Large intestine (tissue), 12 donors: ENCODE results near the gene ZPBP. TPM values are rescaled to one million over a fixed set of nuclear protein-coding genes. Genes with fewer than 3 reads are reported as not detected.

ENCODE experiments used
- DNase-seq, 2 donors: peaks; one replicate each; pipeline versions ENCODE4 v3.0.0 to v3.0.0-alpha.2; 2013
- H3K27ac ChIP-seq: one replicate; pipeline ENCODE4 v1.5.1; 2013; ENCODE audit warnings: low read length
- H3K27me3 ChIP-seq: 2 replicates; pipeline ENCODE4 v1.6.1; 2013; ENCODE audit warnings: low read length; ENCODE audit not compliant: control insufficient read depth, insufficient read depth
- H3K36me3 ChIP-seq: 2 replicates; pipeline ENCODE4 v1.6.1; 2013; ENCODE audit warnings: low read length; ENCODE audit not compliant: control insufficient read depth, insufficient read depth
- H3K4me1 ChIP-seq: one replicate; pipeline ENCODE4 v1.6.1; 2013; ENCODE audit warnings: low read length; ENCODE audit not compliant: control insufficient read depth, insufficient read depth
- H3K4me3 ChIP-seq: one replicate; pipeline ENCODE4 v1.5.1; 2013; ENCODE audit warnings: low read length
- H3K9me3 ChIP-seq: one replicate; pipeline ENCODE4 v1.6.1; 2013; ENCODE audit warnings: mild to moderate bottlenecking, low read depth, low read length, moderate library complexity; ENCODE audit not compliant: control insufficient read depth
- WGBS: methylation state at CpG from one replicate; pipeline ENCODE4 v1.1.5; 2013; ENCODE audit warnings: low lambda C conversion rate; ENCODE audit not compliant: insufficient coverage; 5-methylcytosine and 5-hydroxymethylcytosine counted together
- long read RNA-seq, 11 donors: transcript quantifications; one replicate each; lab custom pipeline, GENCODE V29; 2026
- polyA plus RNA-seq: library from polyadenylated mRNA; unstranded; fragments of 120-200 nt; gene quantifications from one replicate; pipeline ENCODE4 v1.2.1, GENCODE V29; 2013

The ZPBP gene, protein sequence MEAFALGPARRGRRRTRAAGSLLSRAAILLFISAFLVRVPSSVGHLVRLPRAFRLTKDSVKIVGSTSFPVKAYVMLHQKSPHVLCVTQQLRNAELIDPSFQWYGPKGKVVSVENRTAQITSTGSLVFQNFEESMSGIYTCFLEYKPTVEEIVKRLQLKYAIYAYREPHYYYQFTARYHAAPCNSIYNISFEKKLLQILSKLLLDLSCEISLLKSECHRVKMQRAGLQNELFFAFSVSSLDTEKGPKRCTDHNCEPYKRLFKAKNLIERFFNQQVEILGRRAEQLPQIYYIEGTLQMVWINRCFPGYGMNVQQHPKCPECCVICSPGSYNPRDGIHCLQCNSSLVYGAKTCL
- polyA plus RNA-seq, result 0.06 TPM
- long read RNA-seq, donor 1, result 0 reads
- long read RNA-seq, donor 2, partial matches to known transcripts, result 5 of 5 reads
- long read RNA-seq, donor 2, other reads (novel, unspliced or antisense), result 0 of 5 reads
- long read RNA-seq, donor 3, result 0 reads
- long read RNA-seq, donor 4, result 0 reads
- long read RNA-seq, donor 5, result 0 reads
- long read RNA-seq, donor 6, partial matches to known transcripts, result 5 of 5 reads
- long read RNA-seq, donor 6, other reads (novel, unspliced or antisense), result 0 of 5 reads
- long read RNA-seq, donor 7, result 0 reads
- long read RNA-seq, donor 8, result 0 reads
- long read RNA-seq, donor 9, result 0 reads
- long read RNA-seq, donor 10, result 0 reads
- long read RNA-seq, donor 11, partial matches to known transcripts, result 5 of 5 reads
- long read RNA-seq, donor 11, other reads (novel, unspliced or antisense), result 0 of 5 reads

DNA sequence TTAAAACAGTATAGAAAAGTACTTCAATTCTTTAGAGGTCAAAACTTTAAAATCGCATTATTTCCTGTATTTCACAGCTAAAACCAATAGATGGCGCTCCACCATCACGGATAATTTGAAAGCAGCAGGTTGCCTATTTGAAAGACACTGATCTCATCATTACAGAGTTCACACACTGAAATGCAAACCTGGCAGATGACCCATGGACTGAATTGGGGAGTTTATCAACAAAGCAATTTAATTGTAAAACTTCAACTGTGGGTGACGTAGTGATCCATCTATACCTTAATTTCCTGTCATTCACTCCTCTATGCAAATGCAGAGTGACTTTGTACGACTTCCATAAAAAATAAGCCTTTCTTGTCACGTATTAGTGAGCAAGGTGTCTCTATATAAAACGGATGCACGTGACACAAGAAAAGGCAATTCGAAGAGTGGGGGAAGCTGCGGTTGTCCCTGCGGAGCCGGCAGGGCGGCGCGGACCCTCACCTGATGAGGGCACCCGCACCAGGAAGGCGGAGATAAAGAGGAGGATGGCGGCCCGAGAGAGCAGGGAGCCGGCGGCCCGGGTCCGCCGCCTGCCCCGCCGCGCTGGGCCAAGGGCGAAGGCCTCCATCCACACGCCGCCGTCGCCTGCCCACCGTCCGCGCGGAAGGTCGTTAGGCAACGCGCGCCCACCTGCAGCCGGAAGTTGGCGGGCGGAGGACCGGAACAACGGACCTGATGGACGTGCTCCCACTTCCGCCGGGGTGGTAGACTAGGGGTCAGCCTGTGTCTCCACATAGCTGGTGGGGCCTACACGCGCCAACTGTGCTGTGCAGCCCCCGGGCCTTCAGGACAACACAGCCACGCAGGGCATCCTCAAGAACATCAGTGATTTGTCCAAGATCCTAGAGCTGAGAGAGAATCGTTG lies at the start of gene ZPBP:
TSS of gene ZPBP (minus strand) at position 668 of the 913 bp plus-strand sequence. CDS start at position 616, 52 bp downstream.
- no CpG with 5 or more reads among the region's 53 CpGs for WGBS
- no peaks in the 10 kb centered on the region for H3K36me3 ChIP-seq
- peak within 1 kb of the TSS; percentile 49 for H3K4me3 ChIP-seq
- DNase-seq, result peak; percentile 82 to 95
- no peaks in the 10 kb centered on the region for H3K4me1 ChIP-seq
- no peaks in the 10 kb centered on the region for H3K9me3 ChIP-seq
- peak within 1 kb of the TSS; percentile 82 for H3K27ac ChIP-seq
- peaks cover 2% of the 10 kb centered on the region for H3K27me3 ChIP-seq

- Histone ChIP-seq H3K27me3 (peaks cover 3% of the 10 kb centered on the region), H3K9me3 (no peaks in the 10 kb centered on the region), H3K4me3 (no peak overlapping the region), H3K4me1 (peaks cover 6% of the 10 kb centered on the region), H3K36me3 (no peaks in the 10 kb centered on the region), H3K27ac (no peak overlapping the region)
- WGBS, result 11% methylated on average over 3 of the region's 5 CpGs
- DNase-seq, result peak in 1 of 2 donors; percentile 29
Observed at GRCh38 chr7:50142425-50143017, 49.5 kb upstream of the ZPBP start.

DNA sequence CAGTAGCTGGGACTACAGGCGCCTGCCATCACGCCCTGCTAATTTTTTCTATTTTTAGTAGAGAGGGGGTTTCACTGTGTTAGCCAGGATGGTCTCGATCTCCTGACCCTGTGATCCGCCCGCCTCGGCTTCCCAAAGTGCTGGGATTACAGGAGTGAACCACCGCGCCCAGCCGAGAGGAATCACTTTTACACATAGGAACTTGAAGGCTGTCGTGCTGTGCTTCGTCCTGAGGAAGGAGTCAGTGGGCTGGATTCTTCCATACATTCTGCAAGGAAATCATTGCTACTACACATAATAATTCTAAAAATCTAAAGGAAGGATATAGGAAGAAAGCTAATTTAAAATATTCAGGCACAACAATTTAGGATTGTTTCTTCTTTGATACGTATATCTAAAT lies 48.8 kb upstream of the ZPBP start:
- Histone ChIP-seq H3K27ac (no peak overlapping the region), H3K27me3 (peaks cover 3% of the 10 kb centered on the region), H3K9me3 (no peaks in the 10 kb centered on the region), H3K4me3 (no peak overlapping the region), H3K36me3 (no peaks in the 10 kb centered on the region), H3K4me1 (peaks cover 6% of the 10 kb centered on the region)
- DNase-seq, result no peak
- 80% methylated on average over 1 of the region's 12 CpGs for WGBS

DNA sequence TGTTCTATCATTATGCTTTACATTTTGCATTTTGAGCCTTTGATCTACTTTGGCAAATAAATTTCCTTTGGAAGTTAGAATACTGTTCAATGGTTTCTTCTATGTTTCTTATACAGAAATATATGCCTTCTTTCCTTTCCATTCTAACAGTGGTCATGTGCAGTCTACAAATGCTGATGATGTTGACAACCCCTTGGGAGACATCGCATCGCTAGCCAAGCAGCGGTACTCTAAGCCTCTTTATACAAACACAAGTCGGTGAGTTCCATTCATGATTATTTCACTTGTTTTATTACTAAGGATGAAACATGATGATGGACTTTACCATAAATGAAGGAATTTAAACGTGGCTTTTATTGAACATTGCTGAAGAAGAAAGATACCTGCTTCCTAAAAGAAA lies 48.1 kb upstream of the ZPBP start:
- no peaks in the 10 kb centered on the region for H3K36me3 ChIP-seq
- no peak for DNase-seq
- H3K27me3 ChIP-seq, result peaks cover 3% of the 10 kb centered on the region
- WGBS, result no CpG with 5 or more reads among the region's 5 CpGs
- H3K4me1 ChIP-seq, result peaks cover 6% of the 10 kb centered on the region
- H3K27ac ChIP-seq, result no peak overlapping the region
- H3K4me3 ChIP-seq, result no peak overlapping the region
- H3K9me3 ChIP-seq, result no peaks in the 10 kb centered on the region

DNA sequence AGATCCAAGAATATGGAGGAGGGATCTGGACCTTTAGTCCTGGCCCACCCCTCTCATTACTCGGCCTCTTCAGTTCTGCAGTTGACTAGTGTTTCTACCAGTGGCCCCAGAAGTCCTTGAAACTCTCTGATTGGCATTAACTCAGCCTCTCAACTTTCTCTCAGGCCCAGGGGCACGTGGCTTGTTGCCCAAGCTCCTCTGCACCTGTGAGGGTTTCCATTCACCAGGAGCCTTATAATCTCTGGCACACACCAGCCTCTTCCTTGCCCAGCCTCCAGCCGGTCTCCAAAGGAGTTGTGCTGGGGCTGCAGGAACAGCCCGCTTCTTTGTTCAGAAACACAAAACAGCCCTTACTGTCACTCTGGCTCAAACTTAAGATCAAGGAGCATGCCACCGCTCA lies 47.6 kb upstream of the ZPBP start:
- H3K36me3 ChIP-seq, result no peaks in the 10 kb centered on the region
- H3K4me1 ChIP-seq, result peaks cover 2% of the 10 kb centered on the region
- no CpG with 5 or more reads among the region's 5 CpGs for WGBS
- peaks cover 3% of the 10 kb centered on the region for H3K27me3 ChIP-seq
- H3K27ac ChIP-seq, result no peak overlapping the region
- no peak for DNase-seq
- H3K9me3 ChIP-seq, result no peaks in the 10 kb centered on the region
- H3K4me3 ChIP-seq, result no peak overlapping the region

DNA sequence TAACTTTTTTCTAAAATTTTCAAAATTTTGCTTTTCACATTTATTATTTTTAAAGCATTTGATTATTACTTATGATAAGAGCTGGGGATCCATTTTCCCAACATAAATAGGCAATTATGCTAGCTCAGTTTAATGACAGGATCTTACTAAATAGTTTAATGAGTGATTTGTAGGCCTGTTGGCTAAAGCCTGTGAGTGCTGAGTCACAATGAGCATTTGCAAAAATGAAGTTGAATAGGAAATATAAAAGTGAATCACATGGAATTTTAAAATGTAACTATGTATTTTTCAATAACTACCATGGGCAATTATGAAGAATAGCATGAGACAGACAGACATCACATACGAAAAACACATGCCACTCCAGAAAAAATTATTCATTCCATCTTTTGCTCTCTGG lies 45.1 kb upstream of the ZPBP start:
- DNase-seq, result no peak
- 100% methylated on average over 1 of the region's 1 CpG for WGBS
- Histone ChIP-seq H3K36me3 (no peaks in the 10 kb centered on the region), H3K27me3 (peaks cover 3% of the 10 kb centered on the region), H3K9me3 (no peaks in the 10 kb centered on the region), H3K27ac (no peak overlapping the region), H3K4me1 (no peaks in the 10 kb centered on the region), H3K4me3 (no peak overlapping the region)

GRCh38 chr7:50125766-50126165 lies 32.7 kb upstream of the ZPBP start:
- H3K27me3 ChIP-seq, result no peaks in the 10 kb centered on the region
- no peaks in the 10 kb centered on the region for H3K36me3 ChIP-seq
- H3K9me3 ChIP-seq, result no peaks in the 10 kb centered on the region
- H3K4me1 ChIP-seq, result no peaks in the 10 kb centered on the region
- H3K4me3 ChIP-seq, result no peak overlapping the region
- WGBS, result 100% methylated on average over 1 of the region's 1 CpG
- DNase-seq, result no peak
- H3K27ac ChIP-seq, result no peak overlapping the region

GRCh38 chr7:50121286-50121685 lies 28.2 kb upstream of the ZPBP start:
- no peaks in the 10 kb centered on the region for H3K9me3 ChIP-seq
- WGBS, result 90% methylated on average over 1 of the region's 3 CpGs
- no peak for DNase-seq
- H3K27me3 ChIP-seq, result peaks cover 2% of the 10 kb centered on the region
- no peak overlapping the region for H3K4me3 ChIP-seq
- H3K27ac ChIP-seq, result no peak overlapping the region
- H3K4me1 ChIP-seq, result no peaks in the 10 kb centered on the region
- H3K36me3 ChIP-seq, result no peaks in the 10 kb centered on the region

GRCh38 chr7:50119815-50120637 lies 27.0 kb upstream of the ZPBP start:
- H3K9me3 ChIP-seq, result no peaks in the 10 kb centered on the region
- whole genome bisulfite sequencing, result 80% methylated on average over 1 of the region's 9 CpGs
- H3K27me3 ChIP-seq, result peaks cover 2% of the 10 kb centered on the region
- no peaks in the 10 kb centered on the region for H3K36me3 ChIP-seq
- H3K4me3 ChIP-seq, result no peak overlapping the region
- DNase-seq, result no peak
- no peak overlapping the region for H3K27ac ChIP-seq
- no peaks in the 10 kb centered on the region for H3K4me1 ChIP-seq
